Smooth muscle cell of the umbilical artery (primary cell): ENCODE results near the gene LDHD. TPM values are rescaled to one million over a fixed set of nuclear protein-coding genes. Genes with fewer than 3 reads are reported as not detected.

Experiments used
- total RNA-seq: library from RNA; depleted of rRNA; stranded (reverse); fragments of >200 nt; gene quantifications from 2 replicates; pipeline ENCODE4 v1.2.3, GENCODE V29; 2014

The LDHD gene
- 1.8 and 3.3 TPM in 2 replicates for total RNA-seq

GRCh38 chr16:75116081-75116910 is at the start of gene LDHD:
LDHD (minus strand) TSS chr16:75116780; CDS start chr16:75116720, 60 bp downstream.

GRCh38 chr16:75148311-75149195 is 32.0 kb upstream of the LDHD start, which contains the start of gene ZFP1:
ZFP1 (plus strand) TSS chr16:75148524; CDS start chr16:75152952, 4,428 bp downstream.

Other genes with a start within 250 kb of the LDHD start
- 7.4 and 16.1 TPM in 2 replicates for gene WDR59, start 131.7 kb downstream of the LDHD start, total RNA-seq
- gene ZNRF1, start 117.8 kb downstream of the LDHD start, total RNA-seq, result 13.4 and 20.9 TPM in 2 replicates
- 21.0 and 36.2 TPM in 2 replicates for gene ZFP1, start 31.7 kb upstream of the LDHD start, total RNA-seq
- gene CTRB2, start 90.4 kb upstream of the LDHD start, total RNA-seq, result not detected in 2 replicates
- not detected in 2 replicates for gene CTRB1, start 102.2 kb upstream of the LDHD start, total RNA-seq
- 55.5 and 116 TPM in 2 replicates for gene BCAR1, start 134.8 kb upstream of the LDHD start, total RNA-seq